Measurements from ENCODE around the gene AACS.

The AACS gene

DNA sequence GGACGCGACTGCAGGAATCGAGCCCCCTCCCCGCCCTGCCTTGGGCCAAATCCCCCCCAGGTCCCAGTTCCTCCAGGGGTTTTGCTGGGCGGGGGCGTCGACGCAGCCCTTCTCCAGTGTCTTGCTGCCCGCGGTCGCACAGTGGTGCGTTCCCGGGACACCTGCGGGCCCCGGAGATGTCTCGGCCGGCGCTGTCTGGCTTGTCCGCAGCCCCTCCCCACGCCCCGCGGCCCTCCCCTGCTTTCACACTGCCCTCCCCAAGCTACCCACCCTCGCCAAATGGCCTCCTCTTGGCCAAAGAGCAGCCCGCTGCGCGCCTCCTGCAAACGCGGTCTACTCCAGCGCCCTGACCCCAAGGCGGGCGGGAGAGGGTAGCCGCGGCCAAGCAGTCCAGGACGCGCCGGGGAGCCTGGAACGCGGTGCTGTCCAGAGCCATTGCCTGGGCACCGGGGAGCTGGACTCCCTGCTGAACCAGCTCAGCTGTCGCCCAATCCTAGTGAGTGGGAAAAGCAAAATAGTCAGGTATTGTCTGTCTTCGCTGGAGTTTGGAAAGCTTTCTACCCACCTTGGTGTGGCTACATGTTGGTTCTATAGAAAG, 122.0 kb downstream of the AACS start:
- ATAC-seq, result no peak

DNA sequence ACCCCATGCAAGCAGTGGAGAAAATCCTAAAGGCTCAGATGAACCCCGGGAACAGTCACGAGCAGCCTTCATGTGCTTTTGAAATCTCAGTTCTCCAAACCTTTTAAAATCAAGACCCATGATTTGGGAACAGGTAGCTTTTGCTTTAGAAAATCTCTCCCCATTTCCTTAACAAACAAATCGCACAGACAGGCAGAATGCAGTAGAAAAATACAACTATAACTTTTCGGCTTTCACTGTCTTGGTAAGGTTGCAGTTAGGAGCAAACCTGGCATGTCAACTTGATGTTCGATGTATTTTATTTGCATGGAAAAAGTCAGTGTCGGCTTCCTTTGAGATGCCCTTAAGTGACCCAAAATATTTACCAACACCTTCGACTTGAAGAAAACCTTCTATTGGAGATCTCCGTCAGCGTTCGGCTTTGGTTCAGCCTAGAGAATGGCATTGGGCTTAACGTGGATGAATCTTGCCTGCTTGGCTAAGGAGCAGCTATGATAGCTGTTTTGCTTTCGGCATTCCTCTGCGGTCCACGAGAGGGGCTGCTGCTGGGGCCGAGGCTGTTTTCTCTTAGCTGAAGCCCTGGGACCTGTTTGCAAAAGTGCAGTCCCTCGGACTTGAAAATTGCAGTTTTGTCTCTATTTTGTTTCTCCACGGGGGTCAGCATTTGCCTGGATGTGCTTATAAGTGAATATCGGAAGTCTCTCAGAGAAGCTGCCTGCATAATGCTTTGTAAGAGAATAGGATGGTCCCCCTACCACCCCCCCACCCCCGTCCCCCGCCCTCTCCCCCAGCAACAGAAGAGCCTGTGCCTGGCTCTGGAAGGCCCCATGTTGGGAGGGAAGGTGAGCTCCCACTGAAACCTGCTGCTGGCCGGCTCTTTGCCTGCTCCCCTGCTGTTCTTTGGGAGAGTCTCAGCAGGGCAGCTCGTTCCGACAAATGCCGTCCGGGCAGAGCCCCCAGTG, 122.8 kb downstream of the AACS start:
- no peak for ATAC-seq

DNA sequence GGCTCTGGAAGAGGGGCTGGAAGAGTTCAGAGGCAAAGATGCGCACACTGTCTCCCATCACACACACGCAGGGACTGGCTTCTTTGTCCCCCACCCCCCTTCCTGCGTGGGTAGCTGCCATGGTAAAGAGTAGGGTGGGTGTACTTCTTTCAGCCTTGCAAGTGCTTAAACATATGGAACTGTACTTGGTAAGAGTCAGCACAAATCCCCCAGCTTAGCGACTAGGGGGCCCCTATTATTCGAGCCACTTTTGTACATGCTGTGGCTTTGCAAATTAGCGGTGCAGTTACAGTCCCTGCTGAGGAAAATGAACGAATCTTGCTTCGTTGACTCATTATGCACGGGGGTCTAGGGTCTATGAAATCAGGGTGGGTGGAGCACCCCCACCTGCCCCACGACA, 123.8 kb downstream of the AACS start:
- no peak for ATAC-seq

DNA sequence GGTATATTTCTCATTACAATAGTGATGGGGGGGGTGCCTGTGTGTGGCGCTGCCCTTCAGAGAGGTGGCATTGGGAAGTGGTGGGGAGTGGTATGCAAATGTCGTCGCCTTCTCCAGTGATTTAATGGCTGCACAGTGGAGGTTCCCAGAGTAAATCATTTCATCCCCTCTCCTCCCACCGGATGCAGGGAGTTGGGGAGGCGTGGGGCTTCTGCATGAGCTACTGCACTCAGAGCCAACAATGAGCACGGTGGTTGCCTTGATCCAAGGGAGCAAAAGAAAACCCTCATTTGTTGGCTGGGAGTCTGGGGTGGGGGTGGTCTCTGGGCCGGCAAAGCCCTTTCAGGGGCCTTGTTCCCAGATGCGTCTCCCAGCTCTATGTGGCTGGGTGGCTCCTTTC, 124.3 kb downstream of the AACS start:
- no peak for ATAC-seq

DNA sequence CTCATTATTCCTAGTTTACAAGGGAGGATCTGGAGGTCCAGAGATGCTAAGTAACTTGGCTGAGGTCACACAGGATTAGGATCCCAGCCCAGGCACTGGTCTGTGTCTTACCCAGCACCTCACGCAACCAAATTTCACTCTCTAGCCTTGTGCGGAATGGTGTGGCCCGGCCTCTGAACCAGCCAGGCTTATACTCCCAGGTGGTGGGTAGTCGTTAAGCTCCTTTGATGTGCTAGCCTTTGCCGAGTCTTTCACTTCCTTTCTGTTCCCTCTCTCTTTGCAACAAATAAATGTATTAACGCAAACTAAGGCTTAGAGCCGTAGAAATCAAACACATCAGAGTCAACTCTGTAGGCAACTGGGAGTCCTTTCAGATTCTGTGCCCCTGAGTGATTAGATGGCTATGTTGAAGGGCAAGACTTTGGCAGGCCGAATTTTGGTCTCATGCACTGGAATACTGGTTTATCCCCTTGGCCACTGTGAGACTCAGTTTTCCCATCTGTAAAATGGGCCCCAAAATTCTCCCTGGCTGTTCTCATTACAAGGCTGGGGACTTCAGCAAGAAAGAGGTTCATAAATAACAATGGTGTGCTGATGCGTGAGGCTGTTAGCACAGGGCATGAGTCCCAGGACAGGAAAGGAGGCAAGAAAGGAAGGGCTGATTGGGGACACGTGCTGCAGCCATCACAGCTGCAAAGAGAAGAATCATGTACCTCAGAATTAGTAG, 126.3 kb downstream of the AACS start:
- ATAC-seq, result no peak

DNA sequence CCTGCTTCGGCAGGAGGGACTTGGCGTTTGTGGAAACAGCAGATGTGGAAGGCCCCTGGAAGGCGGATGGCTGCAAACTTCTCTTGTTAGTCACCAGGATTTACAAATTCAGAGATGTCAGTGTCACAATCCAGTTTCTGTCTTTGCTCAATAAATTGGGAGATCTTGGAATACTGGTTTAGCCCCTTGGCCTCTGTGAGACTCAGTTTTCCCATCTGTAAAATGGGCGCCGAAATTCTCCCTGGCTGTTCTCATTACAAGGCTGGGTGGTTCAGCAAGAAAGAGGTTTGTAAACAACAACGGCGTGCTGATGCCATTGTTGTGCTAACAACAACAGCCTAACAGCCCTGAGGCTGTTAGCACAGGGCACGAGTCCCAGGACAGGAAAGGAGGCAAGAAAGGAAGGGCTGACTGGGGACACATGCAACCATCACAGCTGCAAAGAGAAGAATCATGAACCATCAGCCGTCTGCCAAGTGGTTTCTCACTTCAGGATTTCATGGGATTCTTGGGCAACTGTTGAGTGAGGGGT, 127.5 kb downstream of the AACS start:
- no peak for ATAC-seq

All from activated CD4-positive, CD25-positive, alpha-beta regulatory T cell treated with anti-CD3 and anti-CD28 coated beads, Interleukin-2, amount 50 U/mL, for 24 hours (primary cell).